B cell (primary cell): ENCODE measurements around the gene MAFB.

Experiments used
- CTCF ChIP-seq: fragments of 200-600 bp; IDR thresholded peaks from one replicate; pipeline ENCODE4 v1.8.0; 2022; ENCODE audit warnings: antibody characterized with exemption, mild to moderate bottlenecking
- EZH2 ChIP-seq: IDR thresholded peaks from 2 replicates; pipeline ENCODE4 v1.6.1; 2012; ENCODE audit warnings: borderline replicate concordance, low read depth, mild to moderate bottlenecking, moderate library complexity, low read length; ENCODE audit not compliant: insufficient read depth, poor library complexity, severe bottlenecking

- no peak for TF ChIP-seq CTCF
- no peak for TF ChIP-seq EZH2
Measured at GRCh38 chr20:40644863-40645262, 44.2 kb downstream of the MAFB start.
